GM18951 (cell line): ENCODE measurements around the gene BEX3.
A peak's percentile ranks its signal among the peaks of the same experiment; 100 is the strongest.
"Not testable (repeated sequence)": the region's sequence is repeated elsewhere in the genome, so short reads cannot be mapped to it uniquely, and the experiment has no call there.

ENCODE experiments used
- POLR2A ChIP-seq: IDR thresholded peaks from 4 replicates; pipeline ENCODE4 v1.6.1; 2011; ENCODE audit warnings: mild to moderate bottlenecking; ENCODE audit not compliant: insufficient read length, insufficient read depth; ENCODE audit errors: extremely low read depth
- in situ Hi-C: fragments of 300-500 bp; cut with MboI; formaldehyde crosslinking; loops from one replicate; pipeline ENCODE4 v1.12.0; 2022; ENCODE audit warnings: low sequenced_read_pairs, mixed read lengths, inconsistent platforms; ENCODE audit not compliant: unreplicated experiment

The BEX3 gene

GRCh38 chrX:103376118-103376978, at the start of gene BEX3:
Gene BEX3 (plus strand): TSS chrX:103376538. CDS start chrX:103377522, 984 bp downstream.
- no peak for TF ChIP-seq POLR2A
- in situ Hi-C loops: no loop called here

GRCh38 chrX:103329991-103330390, 46.3 kb upstream of the BEX3 start, which contains the start of gene TCEAL7:
Gene TCEAL7 (plus strand): TSS chrX:103330239. CDS start chrX:103331404, 1,165 bp downstream.
- TF ChIP-seq POLR2A: no peak
- in situ Hi-C loops: no loop called here

GRCh38 chrX:103330681-103331288, 45.6 kb upstream of the BEX3 start:
- in situ Hi-C loops: no loop called here
- no peak for TF ChIP-seq POLR2A

GRCh38 chrX:103338663-103339062, 37.7 kb upstream of the BEX3 start:
- no peak for TF ChIP-seq POLR2A
- in situ Hi-C loops: no loop called here

GRCh38 chrX:103343105-103343504, 33.2 kb upstream of the BEX3 start:
- in situ Hi-C loops: no loop called here
- no peak for TF ChIP-seq POLR2A

GRCh38 chrX:103344606-103345005, 31.7 kb upstream of the BEX3 start:
- no peak for TF ChIP-seq POLR2A
- in situ Hi-C loops: no loop called here

- in situ Hi-C loops: no loop called here
- TF ChIP-seq POLR2A: no peak
Measured at GRCh38 chrX:103347682-103348397, 28.5 kb upstream of the BEX3 start.

GRCh38 chrX:103356130-103356798, 20.1 kb upstream of the BEX3 start, which contains the start of gene TCEAL9:
Gene TCEAL9 (plus strand): TSS chrX:103356506. CDS start chrX:103357685, 1,179 bp downstream.
- TF ChIP-seq POLR2A: peak; percentile 31
- in situ Hi-C loops: no loop called here

- TF ChIP-seq POLR2A: no peak
- in situ Hi-C loops: no loop called here
Measured at GRCh38 chrX:103356858-103357257, 19.5 kb upstream of the BEX3 start.

- TF ChIP-seq POLR2A: no peak
- in situ Hi-C loops: no loop called here
Measured at GRCh38 chrX:103357871-103358270, 18.5 kb upstream of the BEX3 start.

GRCh38 chrX:103359605-103360004, 16.7 kb upstream of the BEX3 start:
- in situ Hi-C loops: not testable (repeated sequence)

- no peak for TF ChIP-seq POLR2A
- in situ Hi-C loops: no loop called here
Measured at GRCh38 chrX:103360092-103360491, 16.2 kb upstream of the BEX3 start.

- TF ChIP-seq POLR2A: no peak
- in situ Hi-C loops: no loop called here
Measured at GRCh38 chrX:103360916-103361315, 15.4 kb upstream of the BEX3 start.
